ENCODE results near the gene WASHC1. TPM values are rescaled to one million over a fixed set of nuclear protein-coding genes. Genes with fewer than 3 reads are reported as not detected.
"Not testable (repeated sequence)": the region's sequence is repeated elsewhere in the genome, so short reads cannot be mapped to it uniquely, and the experiment has no call there.

The WASHC1 gene
- total RNA-seq, 1 donor from 2014 or later, result 15.0 TPM

GRCh38 chr9:11206-11605 is 18.1 kb downstream of the WASHC1 start:
- not testable (repeated sequence) for H3K4me1 Mint-ChIP-seq (ENCODE audit: unreplicated experiment); H3K27ac Mint-ChIP-seq (ENCODE audit: unreplicated experiment); H3K27me3 Mint-ChIP-seq (ENCODE audit: unreplicated experiment); H3K9me3 Mint-ChIP-seq (ENCODE audit: unreplicated experiment); H3K36me3 Mint-ChIP-seq (ENCODE audit: unreplicated experiment); H3K4me3 Mint-ChIP-seq (ENCODE audit: unreplicated experiment)
- TF ChIP-seq, protein P1, sequence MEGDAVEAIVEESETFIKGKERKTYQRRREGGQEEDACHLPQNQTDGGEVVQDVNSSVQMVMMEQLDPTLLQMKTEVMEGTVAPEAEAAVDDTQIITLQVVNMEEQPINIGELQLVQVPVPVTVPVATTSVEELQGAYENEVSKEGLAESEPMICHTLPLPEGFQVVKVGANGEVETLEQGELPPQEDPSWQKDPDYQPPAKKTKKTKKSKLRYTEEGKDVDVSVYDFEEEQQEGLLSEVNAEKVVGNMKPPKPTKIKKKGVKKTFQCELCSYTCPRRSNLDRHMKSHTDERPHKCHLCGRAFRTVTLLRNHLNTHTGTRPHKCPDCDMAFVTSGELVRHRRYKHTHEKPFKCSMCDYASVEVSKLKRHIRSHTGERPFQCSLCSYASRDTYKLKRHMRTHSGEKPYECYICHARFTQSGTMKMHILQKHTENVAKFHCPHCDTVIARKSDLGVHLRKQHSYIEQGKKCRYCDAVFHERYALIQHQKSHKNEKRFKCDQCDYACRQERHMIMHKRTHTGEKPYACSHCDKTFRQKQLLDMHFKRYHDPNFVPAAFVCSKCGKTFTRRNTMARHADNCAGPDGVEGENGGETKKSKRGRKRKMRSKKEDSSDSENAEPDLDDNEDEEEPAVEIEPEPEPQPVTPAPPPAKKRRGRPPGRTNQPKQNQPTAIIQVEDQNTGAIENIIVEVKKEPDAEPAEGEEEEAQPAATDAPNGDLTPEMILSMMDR (IDR thresholded peaks at IDR 0.05), result peak; percentile 52
- DNase-seq (ENCODE audit: extremely low spot score, unreplicated experiment), result peak; percentile 91

- H3K27ac Mint-ChIP-seq (ENCODE audit: unreplicated experiment); H3K36me3 Mint-ChIP-seq (ENCODE audit: unreplicated experiment); H3K4me3 Mint-ChIP-seq (ENCODE audit: unreplicated experiment); H3K4me1 Mint-ChIP-seq (ENCODE audit: unreplicated experiment); H3K27me3 Mint-ChIP-seq (ENCODE audit: unreplicated experiment); H3K9me3 Mint-ChIP-seq (ENCODE audit: unreplicated experiment); DNase-seq (ENCODE audit: extremely low spot score, unreplicated experiment): not testable (repeated sequence)
Measured at GRCh38 chr9:10653-11053, 18.6 kb downstream of the WASHC1 start.

DNA sequence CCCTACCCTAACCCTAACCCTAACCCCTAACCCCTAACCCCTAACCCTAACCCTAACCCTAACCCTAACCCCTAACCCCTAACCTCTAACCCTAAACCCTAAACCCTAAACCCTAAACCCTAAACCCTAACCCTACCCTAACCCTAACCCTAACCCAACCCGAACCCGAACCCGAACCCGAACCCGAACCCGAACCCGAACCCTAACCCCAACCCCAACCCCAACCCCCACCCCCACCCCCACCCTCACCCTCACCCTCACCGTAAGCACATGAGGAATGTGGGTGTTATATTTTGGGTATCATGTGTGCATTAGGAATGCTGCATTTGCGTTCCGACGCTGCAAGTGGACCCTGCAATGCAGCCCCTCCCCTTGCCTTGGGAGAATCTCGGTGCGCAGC is 19.0 kb downstream of the WASHC1 start:
- H3K36me3 Mint-ChIP-seq (ENCODE audit: unreplicated experiment); H3K27me3 Mint-ChIP-seq (ENCODE audit: unreplicated experiment); DNase-seq (ENCODE audit: extremely low spot score, unreplicated experiment); H3K4me3 Mint-ChIP-seq (ENCODE audit: unreplicated experiment); H3K4me1 Mint-ChIP-seq (ENCODE audit: unreplicated experiment); H3K27ac Mint-ChIP-seq (ENCODE audit: unreplicated experiment); H3K9me3 Mint-ChIP-seq (ENCODE audit: unreplicated experiment): not testable (repeated sequence)

Other genes with a start within 250 kb of the WASHC1 start
- 0.24 and 0.43 TPM in 2 replicates for gene FOXD4, start 89.0 kb upstream of the WASHC1 start, total RNA-seq
- 22.0 and 26.3 TPM in 2 replicates for gene ZNG1A, start 149.6 kb upstream of the WASHC1 start, total RNA-seq
- not detected in 2 replicates for gene DOCK8, start 185.4 kb upstream of the WASHC1 start, total RNA-seq

Data from osteocyte (in vitro differentiated cells).